C4-2B (cell line): ENCODE data around the gene SNRNP40.
"Not testable (repeated sequence)": the region's sequence is repeated elsewhere in the genome, so short reads cannot be mapped to it uniquely, and the experiment has no call there.

ENCODE experiments used
- H3K27ac ChIP-seq: fragments of 450-650 bp; 2 replicates; pipeline ENCODE4 v1.5.1; 2017
- ZFX ChIP-seq: fragments of 450-650 bp; IDR thresholded peaks from 2 replicates; pipeline ENCODE4 v1.6.1; 2017
- TF ChIP-seq, protein P1 (sequence below): fragments of 450-650 bp; conservative IDR thresholded peaks from 2 replicates; pipeline ENCODE4 v1.5.1; 2017; ENCODE audit warnings: mild to moderate bottlenecking

Gene SNRNP40

DNA sequence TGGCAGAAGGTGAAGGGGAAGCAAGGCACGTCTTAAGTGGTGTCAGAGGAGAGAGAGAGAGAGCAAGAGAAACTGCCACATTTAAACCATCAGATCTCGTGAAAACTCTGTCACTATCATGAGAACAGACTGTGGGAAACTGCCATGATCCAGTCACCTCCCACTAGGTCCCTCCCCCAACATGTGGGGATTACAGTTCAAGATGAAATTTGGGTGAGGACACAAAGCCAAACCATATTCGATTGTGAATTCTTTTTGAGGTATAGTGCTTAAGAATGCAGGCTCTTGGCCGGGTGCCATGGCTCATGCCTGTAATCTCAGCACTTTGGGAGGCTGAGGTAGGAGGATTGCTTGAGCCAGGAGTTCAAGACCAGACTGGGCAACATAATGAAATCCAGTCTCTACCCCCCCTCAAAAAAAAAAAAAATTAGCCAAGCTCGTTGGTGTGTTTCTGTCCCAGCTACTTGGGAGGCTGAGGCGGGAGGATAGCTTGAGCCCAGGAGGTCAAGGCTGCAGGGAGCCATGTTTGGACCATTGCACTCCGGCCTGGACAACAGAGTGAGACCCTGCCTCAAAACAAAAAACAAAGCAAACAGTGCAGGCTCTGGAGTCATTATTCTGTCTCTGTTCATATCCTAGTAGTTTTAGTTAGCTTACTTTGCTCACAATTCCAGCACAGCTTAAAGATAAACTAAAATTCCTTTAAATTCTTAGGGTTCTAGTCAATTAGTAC lies 6.3 kb upstream of the SNRNP40 start:
- TF ChIP-seq, protein P1, sequence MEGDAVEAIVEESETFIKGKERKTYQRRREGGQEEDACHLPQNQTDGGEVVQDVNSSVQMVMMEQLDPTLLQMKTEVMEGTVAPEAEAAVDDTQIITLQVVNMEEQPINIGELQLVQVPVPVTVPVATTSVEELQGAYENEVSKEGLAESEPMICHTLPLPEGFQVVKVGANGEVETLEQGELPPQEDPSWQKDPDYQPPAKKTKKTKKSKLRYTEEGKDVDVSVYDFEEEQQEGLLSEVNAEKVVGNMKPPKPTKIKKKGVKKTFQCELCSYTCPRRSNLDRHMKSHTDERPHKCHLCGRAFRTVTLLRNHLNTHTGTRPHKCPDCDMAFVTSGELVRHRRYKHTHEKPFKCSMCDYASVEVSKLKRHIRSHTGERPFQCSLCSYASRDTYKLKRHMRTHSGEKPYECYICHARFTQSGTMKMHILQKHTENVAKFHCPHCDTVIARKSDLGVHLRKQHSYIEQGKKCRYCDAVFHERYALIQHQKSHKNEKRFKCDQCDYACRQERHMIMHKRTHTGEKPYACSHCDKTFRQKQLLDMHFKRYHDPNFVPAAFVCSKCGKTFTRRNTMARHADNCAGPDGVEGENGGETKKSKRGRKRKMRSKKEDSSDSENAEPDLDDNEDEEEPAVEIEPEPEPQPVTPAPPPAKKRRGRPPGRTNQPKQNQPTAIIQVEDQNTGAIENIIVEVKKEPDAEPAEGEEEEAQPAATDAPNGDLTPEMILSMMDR, result no peak
- TF ChIP-seq ZFX, result no peak
- no peak overlapping the region for H3K27ac ChIP-seq

DNA sequence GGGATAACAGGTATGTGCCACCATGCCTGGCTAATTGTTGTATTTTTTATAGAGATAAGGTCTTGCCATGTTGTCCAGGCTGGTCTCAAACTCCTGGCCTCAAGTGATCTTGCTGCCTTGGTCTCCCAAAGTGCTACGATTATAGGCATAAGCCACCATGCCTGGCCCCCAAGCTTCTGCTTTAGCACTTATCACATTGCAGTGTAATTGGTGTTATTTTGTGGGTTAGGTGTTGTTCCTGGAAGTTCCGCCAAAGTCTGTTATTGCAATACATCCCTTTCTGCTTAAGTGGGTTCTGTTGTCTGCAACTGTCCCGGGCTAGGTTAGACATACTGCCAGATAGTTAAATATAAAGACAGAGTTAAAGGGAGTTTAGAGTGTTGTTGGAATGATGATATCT lies 3.6 kb upstream of the SNRNP40 start:
- H3K27ac ChIP-seq, result no peak overlapping the region
- no peak for TF ChIP-seq ZFX
- TF ChIP-seq, protein P1, result no peak

DNA sequence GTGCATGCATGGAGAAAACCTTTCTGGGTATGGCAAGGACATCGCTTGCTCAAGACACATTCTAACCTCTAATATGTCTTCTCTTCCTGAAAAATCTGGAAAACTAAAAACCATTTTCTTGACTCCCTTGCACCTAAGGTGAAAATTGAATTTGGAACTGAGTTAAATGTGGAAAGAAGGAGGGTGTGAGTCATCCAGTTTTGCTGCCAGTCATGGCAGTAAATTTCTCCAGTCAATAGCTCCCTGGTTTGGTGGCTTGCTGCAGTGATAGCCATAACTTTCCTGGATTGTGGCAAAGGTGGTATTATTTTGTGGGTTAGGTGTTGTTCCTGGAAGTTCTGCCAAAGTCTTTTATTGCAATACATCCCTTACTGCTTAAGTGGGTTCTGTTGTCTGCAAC lies 2.8 kb upstream of the SNRNP40 start:
- TF ChIP-seq ZFX, result no peak
- TF ChIP-seq, protein P1, result no peak
- no peak overlapping the region for H3K27ac ChIP-seq

DNA sequence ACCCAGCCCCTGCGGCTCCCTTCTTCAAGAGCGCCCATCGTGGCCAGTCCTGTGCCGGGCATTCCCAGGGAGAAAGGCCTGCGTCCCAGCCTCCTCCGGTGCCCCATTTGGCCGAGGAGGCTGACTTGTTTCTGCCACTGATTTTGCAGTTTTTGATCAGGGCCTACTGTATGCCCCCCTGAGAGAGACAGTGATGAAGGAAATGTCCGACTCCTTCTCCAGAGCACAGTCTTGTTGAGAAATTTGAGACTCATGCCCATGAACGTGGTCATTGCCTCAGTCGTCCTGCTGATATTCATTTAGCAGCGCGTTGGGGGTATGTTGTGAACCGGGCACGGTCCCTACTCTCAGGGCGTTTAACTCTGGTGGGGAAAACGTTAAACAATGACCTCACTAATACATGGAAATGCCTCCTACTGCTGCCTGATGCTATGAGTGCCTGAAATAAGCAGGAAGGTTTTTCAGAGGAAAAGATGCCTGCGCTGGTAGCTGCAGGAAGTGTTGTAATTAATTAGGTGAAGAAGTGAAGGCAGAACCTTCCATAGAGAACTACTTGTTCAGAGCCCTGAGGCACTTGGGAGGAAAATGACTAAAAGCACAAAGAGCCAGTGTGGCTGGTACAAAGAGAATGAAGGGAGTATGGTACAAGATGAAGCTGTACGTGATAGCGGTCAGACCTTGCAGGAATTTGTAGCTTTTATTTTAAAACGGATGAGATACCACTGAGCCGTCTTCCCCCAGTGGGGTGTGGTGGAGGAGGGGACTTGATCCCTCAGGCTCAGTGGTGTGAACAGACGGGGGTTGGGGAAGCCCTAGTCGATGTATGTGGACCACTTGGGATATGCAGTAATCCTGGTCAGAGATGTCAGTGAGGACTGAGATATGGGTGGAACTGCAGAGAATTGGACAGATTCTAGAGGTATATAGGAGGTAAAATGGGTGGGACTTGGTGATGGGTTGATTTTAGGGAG lies 974 bp upstream of the SNRNP40 start:
- H3K27ac ChIP-seq, result peak overlapping the region; percentile 94
- TF ChIP-seq, protein P1, result no peak
- peak; percentile 14; the same call in 1 of the 2 replicates for TF ChIP-seq ZFX

DNA sequence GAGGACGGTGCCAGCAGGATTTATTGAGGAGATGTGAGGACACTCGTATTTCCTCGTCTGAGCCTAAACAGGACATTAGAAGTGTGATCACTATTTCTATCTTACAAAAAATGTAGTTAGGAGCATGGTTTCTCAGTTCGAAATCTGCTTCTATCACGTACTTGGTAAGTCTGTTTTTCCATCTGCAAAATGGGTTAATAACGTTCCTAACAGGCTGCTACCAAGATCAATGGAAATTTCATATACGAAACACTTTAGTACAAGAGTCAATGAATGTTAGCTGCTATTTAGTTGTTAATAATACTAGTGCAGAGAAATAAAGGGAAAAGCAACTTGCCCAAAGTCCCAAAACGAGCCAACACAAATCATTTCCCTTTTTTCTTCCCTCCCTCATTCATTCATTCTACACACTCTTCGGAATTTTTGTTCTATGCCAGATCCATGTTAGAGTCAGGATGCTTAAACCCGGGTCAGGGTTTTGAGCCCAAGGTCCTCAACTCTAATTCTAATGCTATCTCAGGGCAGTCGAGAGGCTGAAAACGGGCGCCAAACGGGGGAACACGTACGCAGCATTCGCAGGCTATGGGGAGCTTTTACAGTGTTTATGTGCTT lies 608 bp downstream of the SNRNP40 start:
- TF ChIP-seq, protein P1, result no peak
- TF ChIP-seq ZFX, result no peak
- H3K27ac ChIP-seq, result peak overlapping the region; percentile 94

DNA sequence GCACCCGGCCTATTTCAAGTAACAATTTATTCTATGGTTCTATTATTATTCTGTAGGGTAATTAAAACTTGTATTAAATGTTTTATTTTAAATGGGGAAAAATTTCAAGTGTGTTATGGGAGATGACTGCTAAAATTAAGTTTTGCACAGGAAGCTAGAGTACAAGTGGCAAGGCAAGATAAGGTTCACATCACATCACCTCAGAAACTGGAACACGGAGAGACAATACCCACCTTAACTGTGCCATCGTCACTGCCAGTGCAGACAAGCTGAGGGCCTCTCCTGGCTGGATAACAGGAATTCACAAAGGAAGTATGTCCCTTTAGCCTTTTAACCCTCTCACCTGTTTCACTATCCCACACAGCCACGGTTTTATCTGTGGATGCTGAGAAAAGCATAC lies 7.6 kb downstream of the SNRNP40 start:
- TF ChIP-seq ZFX, result no peak
- TF ChIP-seq, protein P1, result no peak
- no peak overlapping the region for H3K27ac ChIP-seq

DNA sequence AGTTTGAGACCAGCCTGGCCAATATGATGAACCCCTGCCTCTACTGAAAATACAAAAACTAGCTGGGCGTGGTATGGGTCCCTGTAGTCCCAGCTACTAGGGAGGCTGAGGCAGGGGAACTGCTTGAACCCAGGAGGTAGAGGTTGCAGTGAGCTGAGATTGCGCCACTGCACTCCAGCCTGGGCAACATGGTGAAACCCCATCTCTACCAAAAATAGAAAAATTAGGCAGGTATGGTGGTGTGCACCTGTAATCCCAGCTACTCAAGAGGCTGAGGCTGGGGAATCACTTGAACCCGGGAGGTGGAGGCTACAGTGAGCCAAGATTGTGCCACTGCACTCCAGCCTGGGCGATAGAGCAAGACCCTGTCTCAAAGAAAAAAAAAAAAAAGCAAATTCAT lies 8.8 kb downstream of the SNRNP40 start:
- H3K27ac ChIP-seq, result not testable (repeated sequence)

DNA sequence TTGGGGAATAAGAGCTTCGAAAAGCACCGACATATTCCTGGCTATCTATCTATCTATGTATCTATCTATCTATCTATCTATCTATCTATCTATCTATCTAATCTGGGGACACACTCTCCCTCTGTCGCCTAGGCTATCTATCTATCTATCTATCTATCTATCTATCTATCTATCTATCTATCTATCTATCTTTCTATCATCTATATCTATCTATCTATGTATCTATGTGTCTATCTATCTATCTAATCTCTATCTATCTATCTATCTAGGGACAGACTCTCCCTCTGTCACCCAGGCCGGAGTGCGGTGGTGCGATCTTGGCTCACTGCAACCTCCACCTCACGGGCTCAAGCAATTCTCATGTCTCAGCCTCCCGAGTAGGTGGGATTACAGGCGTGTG lies 14.2 kb downstream of the SNRNP40 start:
- not testable (repeated sequence) for H3K27ac ChIP-seq
